Esophagus squamous epithelium (tissue), 5 donors: Measurements from ENCODE around the gene SCGB1D1. TPM values are rescaled to one million over a fixed set of nuclear protein-coding genes. Genes with fewer than 3 reads are reported as not detected.

Source experiments
- DNase-seq: peaks from one replicate; lab custom pipeline; 2025; lab: John Stamatoyannopoulos, UW
- H3K27ac ChIP-seq, 4 donors: fragments of 200-600 bp; sonication (generic); one replicate each; pipeline ENCODE4 v1.5.1; 2016 to 2019; ENCODE audit warnings: mild to moderate bottlenecking in 1 of 4
- H3K27me3 ChIP-seq, 4 donors: fragments of 200-600 bp; sonication (generic); 1 replicate in 3 of 4; 2 replicates in 1 of 4; pipeline versions ENCODE4 v1.5.1 to v1.6.0; 2017 to 2021; ENCODE audit warnings: antibody characterized with exemption in 1 of 4
- H3K36me3 ChIP-seq, 3 donors: fragments of 200-600 bp; sonication (generic); one replicate each; pipeline ENCODE4 v1.5.1; 2016 to 2019
- H3K4me1 ChIP-seq, 3 donors: fragments of 200-600 bp; sonication (generic); one replicate each; pipeline ENCODE4 v1.5.1; 2017 to 2019
- H3K4me3 ChIP-seq, 4 donors: fragments of 200-600 bp; sonication (generic); 1 replicate in 3 of 4; 2 replicates in 1 of 4; pipeline ENCODE4 v1.5.1; 2016 to 2019; ENCODE audit warnings: mild to moderate bottlenecking in 2 of 4, moderate library complexity in 1 of 4
- H3K9me3 ChIP-seq, 3 donors: fragments of 200-600 bp; sonication (generic); one replicate each; pipeline ENCODE4 v1.5.1; 2016 to 2019
- POLR2A ChIP-seq, 4 donors: fragments of 450-650 bp; IDR thresholded peaks; one replicate each; pipeline ENCODE4 v1.6.1; 2017; ENCODE audit warnings: antibody characterized with exemption in 4 of 4, mild to moderate bottlenecking in 4 of 4, moderate library complexity in 3 of 4
- WGBS, 2 donors: methylation state at CpG; one replicate each; pipeline ENCODE4 v1.1.5; 2018; 5-methylcytosine and 5-hydroxymethylcytosine counted together
- intact Hi-C: fragments of 100-400 bp; cut with DNase I; formaldehyde crosslinking; loops from one replicate; pipeline ENCODE4 v1.15.0; 2022
- total RNA-seq, 4 donors: library from RNA; depleted of rRNA; stranded (reverse); fragments of >200 nt; gene quantifications; one replicate each; pipeline ENCODE4 v1.1.0, GENCODE V29; 2016
- TF ChIP-seq, protein P1 (sequence below), 6 experiments: fragments of 450-650 bp in 4 of 6; fragments of 200-600 bp in 2 of 6; sonication (generic) in 2 of 6; IDR thresholded peaks; one replicate each; pipeline ENCODE4 v1.5.1; 2016 to 2019; ENCODE audit warnings: antibody characterized with exemption in 6 of 6, mild to moderate bottlenecking in 4 of 6, moderate library complexity in 4 of 6
- donor health status: DM: yes; HTN: yes; CAD: no.

Gene SCGB1D1
- total RNA-seq, 4 donors from 2014 or later, result not detected

DNA sequence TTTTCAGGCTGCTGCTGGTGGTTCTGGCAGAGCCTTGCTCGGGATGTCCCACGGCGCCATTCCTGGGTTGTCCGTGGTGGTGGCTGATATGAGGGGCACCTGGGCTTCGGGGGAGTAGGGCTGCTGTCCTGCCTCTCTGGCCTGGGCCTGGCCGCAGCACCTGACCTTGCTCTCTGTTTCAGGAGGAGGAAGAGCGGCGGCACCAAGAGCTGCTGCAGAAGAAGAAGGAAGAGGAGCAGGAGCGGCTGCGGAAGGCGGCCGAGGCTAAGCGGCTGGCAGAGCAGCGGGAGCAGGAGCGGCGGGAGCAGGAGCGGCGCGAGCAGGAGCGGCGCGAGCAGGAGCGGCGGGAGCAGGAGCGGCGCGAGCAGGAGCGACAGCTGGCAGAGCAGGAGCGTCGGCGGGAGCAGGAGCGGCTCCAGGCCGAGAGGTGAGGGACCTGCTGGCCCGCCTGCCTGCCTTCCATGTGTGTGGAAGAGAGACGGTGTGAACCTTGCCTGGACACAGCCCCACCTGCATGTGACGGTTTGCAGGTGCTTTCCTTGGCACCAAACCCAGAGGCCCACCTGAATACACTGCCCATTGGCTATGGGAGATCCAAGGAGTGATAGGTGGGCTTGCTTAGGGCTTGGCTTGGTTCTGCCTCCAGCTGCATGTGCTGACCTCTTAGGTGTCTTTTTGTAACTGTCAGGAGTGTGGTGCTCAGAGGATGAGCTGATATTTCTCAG is 43.4 kb upstream of the SCGB1D1 start:
- H3K36me3 ChIP-seq, result peaks cover 12 to 100% (median 42%) of the 10 kb centered on the region in 3 donors
- H3K27ac ChIP-seq, result no peak overlapping the region
- no peaks in the 10 kb centered on the region for H3K9me3 ChIP-seq
- no peaks in the 10 kb centered on the region for H3K27me3 ChIP-seq
- DNase-seq, result no peak
- peaks cover 0 to 60% (median 22%) of the 10 kb centered on the region in 3 donors for H3K4me1 ChIP-seq
- H3K4me3 ChIP-seq, result no peak overlapping the region
- no peak for TF ChIP-seq POLR2A (IDR thresholded peaks at IDR 0.05)
- TF ChIP-seq, protein P1, sequence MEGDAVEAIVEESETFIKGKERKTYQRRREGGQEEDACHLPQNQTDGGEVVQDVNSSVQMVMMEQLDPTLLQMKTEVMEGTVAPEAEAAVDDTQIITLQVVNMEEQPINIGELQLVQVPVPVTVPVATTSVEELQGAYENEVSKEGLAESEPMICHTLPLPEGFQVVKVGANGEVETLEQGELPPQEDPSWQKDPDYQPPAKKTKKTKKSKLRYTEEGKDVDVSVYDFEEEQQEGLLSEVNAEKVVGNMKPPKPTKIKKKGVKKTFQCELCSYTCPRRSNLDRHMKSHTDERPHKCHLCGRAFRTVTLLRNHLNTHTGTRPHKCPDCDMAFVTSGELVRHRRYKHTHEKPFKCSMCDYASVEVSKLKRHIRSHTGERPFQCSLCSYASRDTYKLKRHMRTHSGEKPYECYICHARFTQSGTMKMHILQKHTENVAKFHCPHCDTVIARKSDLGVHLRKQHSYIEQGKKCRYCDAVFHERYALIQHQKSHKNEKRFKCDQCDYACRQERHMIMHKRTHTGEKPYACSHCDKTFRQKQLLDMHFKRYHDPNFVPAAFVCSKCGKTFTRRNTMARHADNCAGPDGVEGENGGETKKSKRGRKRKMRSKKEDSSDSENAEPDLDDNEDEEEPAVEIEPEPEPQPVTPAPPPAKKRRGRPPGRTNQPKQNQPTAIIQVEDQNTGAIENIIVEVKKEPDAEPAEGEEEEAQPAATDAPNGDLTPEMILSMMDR (IDR thresholded peaks at IDR 0.05), result no peak
- intact Hi-C loops, result no loop called here
- 92 to 94% methylated on average over 28 to 35 of the region's 36 CpGs for WGBS, 2 donors

DNA sequence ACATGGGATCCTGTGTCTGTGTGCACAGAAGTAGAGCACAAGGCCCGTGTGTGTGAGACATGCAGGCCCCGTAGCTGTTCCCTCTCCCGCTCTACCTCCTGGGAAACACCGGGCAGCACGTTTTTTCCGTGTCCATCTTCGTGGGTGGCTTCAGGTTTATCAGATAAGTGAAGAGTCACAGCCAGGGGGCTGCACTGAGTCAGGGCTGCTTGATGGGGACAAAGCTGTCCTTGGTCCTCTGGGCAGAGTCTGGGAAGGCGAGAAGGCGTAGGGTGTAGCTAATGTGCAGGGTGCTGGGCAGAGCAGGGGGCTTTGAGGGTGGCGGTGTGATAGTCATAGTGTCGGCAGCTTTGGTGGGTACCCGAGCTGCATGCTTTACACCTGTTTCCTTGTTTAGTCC is 42.5 kb upstream of the SCGB1D1 start:
- Histone ChIP-seq H3K27ac (peak overlapping the region in 2 of 4 donors; percentile 5 to 13), H3K36me3 (peaks cover 9 to 100% (median 47%) of the 10 kb centered on the region in 3 donors), H3K4me3 (no peak overlapping the region), H3K27me3 (no peaks in the 10 kb centered on the region), H3K4me1 (peaks cover 0 to 51% (median 22%) of the 10 kb centered on the region in 3 donors), H3K9me3 (no peaks in the 10 kb centered on the region)
- intact Hi-C loops, result no loop called here
- no peak for DNase-seq
- 95 to 99% methylated on average over 5 to 10 of the region's 12 CpGs for WGBS, 2 donors
- TF ChIP-seq, protein P1 (IDR thresholded peaks at IDR 0.05), result no peak
- TF ChIP-seq POLR2A (IDR thresholded peaks at IDR 0.05), result no peak

DNA sequence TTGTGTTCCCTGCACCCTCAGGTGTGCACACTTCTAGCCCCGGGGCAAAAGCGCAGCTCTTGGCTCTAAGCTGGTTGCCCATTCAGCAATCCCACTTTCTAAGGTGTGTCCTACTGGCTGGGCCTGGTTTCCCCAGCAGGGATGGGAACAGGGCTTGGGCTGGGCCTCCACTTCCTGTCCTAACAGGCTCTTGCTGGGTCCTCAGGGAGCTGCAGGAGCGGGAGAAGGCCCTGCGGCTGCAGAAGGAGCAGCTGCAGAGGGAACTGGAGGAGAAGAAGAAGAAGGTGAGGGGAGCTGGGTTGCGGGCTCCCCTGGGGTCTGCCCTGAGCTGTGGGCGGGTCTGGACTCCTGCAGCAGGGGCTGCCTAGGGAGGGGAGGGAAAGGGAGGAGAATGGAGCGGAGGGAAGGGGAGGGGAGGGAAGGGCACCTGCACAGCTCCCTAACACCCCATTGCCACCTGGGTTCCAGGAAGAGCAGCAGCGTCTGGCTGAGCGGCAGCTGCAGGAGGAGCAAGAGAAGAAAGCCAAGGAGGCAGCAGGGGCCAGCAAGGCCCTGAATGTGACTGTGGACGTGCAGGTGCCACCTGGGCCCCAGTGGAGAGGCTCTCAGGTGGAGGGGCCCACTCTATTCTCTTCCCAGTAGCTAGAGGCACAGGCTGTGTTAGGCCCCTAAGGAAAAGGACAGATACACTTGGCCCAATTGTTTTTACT is 41.6 kb upstream of the SCGB1D1 start:
- 67 to 92% methylated on average over 6 to 9 of the region's 10 CpGs for WGBS, 2 donors
- H3K36me3 ChIP-seq, result peaks cover 9 to 99% (median 47%) of the 10 kb centered on the region in 3 donors
- intact Hi-C loops, result no loop called here
- H3K27me3 ChIP-seq, result no peaks in the 10 kb centered on the region
- H3K4me3 ChIP-seq, result no peak overlapping the region
- peak overlapping the region in 3 of 4 donors; percentile 5 to 55 (median 7) for H3K27ac ChIP-seq
- TF ChIP-seq, protein P1 (IDR thresholded peaks at IDR 0.05), result no peak
- TF ChIP-seq POLR2A (IDR thresholded peaks at IDR 0.05), result no peak
- no peaks in the 10 kb centered on the region for H3K9me3 ChIP-seq
- H3K4me1 ChIP-seq, result peaks cover 0 to 42% (median 14%) of the 10 kb centered on the region in 3 donors
- DNase-seq, result no peak

DNA sequence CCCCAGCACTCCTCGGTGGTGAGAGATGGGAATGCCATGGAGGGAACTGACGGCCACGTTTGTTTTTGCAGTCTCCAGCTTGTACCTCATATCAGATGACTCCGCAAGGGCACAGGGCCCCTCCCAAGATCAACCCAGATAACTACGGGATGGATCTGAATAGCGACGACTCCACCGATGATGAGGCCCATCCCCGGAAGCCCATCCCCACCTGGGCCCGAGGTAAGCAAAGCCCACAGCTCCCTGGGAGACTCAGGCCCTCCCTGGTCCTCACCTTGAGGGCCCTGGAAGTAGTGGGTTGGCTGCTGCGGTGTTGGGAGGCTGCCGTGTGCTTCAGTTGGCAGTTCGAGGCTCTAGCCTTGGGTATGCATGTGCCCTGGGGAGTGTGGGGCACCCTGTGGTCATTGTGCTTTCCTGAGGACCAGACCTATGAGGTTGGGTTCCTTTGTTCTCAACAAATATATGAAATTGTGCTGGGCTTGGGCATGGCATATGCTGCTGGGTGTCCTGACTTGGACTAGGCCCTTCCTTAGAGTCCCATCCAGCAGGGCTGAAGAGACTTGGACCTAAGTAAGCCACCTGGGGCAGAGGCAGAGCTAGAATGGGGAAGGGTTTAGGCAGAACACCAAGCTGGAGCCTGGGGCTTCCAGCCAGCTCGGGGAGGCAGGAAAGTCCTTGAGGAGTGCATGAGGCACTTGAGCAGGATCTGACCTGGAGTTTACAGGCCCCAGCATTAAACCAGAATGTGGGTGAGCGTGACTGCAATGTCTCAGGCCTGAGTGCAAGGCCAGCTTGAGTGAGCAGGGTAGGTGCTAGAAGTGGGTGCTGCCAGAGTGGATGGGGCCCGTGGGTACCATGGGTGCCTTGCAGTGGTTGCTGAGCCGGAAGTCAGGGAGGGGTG is 39.8 kb upstream of the SCGB1D1 start:
- DNase-seq, result no peak
- WGBS, 2 donors, result 85 to 89% methylated on average over 5 to 16 of the region's 17 CpGs
- Histone ChIP-seq H3K9me3 (no peaks in the 10 kb centered on the region), H3K27ac (no peak overlapping the region), H3K4me3 (no peak overlapping the region), H3K4me1 (peaks cover 0 to 27% (median 7%) of the 10 kb centered on the region in 3 donors), H3K27me3 (no peaks in the 10 kb centered on the region), H3K36me3 (peaks cover 9 to 81% (median 40%) of the 10 kb centered on the region in 3 donors)
- intact Hi-C loops, result no loop called here
- no peak for TF ChIP-seq POLR2A (IDR thresholded peaks at IDR 0.05)
- TF ChIP-seq, protein P1 (IDR thresholded peaks at IDR 0.05), result no peak
